Measurements from ENCODE around the gene C8G. TPM values are rescaled to one million over a fixed set of nuclear protein-coding genes. Genes with fewer than 3 reads are reported as not detected.
A peak's percentile ranks its signal among the peaks of the same experiment; 100 is the strongest.

Gene C8G
- total RNA-seq, 4 donors from 2014 or later, result 1.7 to 5.2 TPM; not detected in 2

DNA sequence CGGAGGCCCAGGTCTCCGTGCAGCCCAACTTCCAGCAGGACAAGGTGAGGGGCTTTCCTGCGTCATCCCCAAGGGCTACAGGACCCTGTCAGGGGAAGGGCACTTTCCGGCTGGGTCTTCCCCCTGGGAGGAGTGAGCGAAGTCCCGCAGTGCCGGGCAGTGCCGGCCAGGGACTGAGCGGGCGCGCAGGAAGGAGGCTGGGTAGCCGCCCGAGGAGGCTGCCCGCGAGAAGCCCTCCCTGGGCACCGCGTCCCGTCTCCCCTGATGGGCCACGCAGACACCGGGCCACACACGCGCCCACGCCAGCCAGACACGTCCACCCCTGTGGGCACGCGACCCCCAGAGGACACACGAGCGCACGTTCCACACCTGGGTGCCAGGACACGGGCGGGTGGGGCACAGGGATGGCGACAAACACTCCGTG, 32.6 kb downstream of the C8G start:
- intact Hi-C loops (cut with DNase I; ENCODE audit: low total_unique reads) (loop anchor here (1.0 kb wide), 1 partner anchor 15 kb away; the partner anchor contains the start of gene PAXX), in situ Hi-C loops (cut with MboI; ENCODE audit: low sequenced_read_pairs in 4 of 4) (no loop called here)
- H3K27ac ChIP-seq, result peak overlapping the region; percentile 4 to 60 (median 31)
- ATAC-seq, result no peak
- no peaks in the 10 kb centered on the region for H3K36me3 ChIP-seq
- peak overlapping the region; percentile 46 to 67 (median 55) for H3K4me3 ChIP-seq
- peaks cover 0 to 8% of the 10 kb centered on the region in 2 donors for H3K4me1 ChIP-seq
- H3K27me3 ChIP-seq, result peaks cover 0 to 11% (median 9%) of the 10 kb centered on the region in 3 donors
- DNase-seq, result no peak
- H3K9me3 ChIP-seq, result no peaks in the 10 kb centered on the region
- TF ChIP-seq POLR2A (IDR thresholded peaks at IDR 0.05) (no peak), CTCF (IDR thresholded peaks at IDR 0.05 in 4 of 5, conservative IDR thresholded peaks at IDR 0.05 in 1 of 5) (no peak)

DNA sequence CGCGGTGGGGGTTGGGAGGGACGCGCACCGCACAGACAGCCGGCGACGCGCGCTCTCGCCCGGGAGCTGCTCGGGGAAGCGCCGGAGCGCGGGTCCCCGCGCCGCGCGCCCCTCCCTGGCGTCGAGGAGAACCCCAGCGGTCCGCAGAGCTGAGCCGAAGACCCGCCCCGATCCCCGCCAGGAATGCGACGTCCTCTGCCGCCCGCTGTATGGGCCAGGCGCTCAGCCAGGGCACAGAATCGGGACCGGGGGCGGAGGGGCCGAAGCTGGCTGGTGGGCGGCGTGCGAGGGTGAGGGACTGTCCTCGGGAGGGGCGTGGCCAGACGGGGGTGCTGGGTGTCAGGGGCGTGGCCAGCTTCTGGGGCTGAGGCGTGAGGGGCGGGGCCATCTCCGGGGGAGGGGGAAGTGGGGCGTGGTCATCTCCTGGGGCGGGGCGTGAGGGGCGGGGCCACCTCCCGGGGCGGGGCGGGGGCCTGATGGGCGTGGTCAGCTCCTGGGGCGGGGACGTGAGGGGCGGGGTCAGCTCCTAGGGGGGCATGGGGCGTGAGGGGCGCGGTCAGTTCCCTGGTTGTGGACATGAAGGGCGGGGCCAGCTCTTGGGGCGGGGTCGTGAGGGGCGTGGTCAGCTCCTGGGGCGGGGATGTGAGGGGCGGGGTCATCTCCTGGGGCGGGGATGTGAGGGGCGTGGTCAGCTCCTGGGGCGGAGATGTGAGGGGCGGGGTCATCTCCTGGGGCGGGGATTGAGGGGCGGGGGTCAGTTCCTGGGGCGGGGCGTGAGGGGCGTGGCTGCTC, 33.2 kb downstream of the C8G start:
- in situ Hi-C loops (cut with MboI; ENCODE audit: low sequenced_read_pairs in 4 of 4), result no loop called here
- peaks cover 0 to 11% (median 9%) of the 10 kb centered on the region in 3 donors for H3K27me3 ChIP-seq
- peak; percentile 29 to 45 for ATAC-seq
- intact Hi-C loops (cut with DNase I; ENCODE audit: low total_unique reads), result loop anchor here (1.0 kb wide), 1 partner anchor 14 kb away; the partner anchor contains the start of gene PAXX
- peak; percentile 33 to 57 for DNase-seq
- H3K4me1 ChIP-seq, result peaks cover 0 to 8% of the 10 kb centered on the region in 2 donors
- H3K36me3 ChIP-seq, result no peaks in the 10 kb centered on the region
- TF ChIP-seq CTCF (IDR thresholded peaks at IDR 0.05 in 4 of 5, conservative IDR thresholded peaks at IDR 0.05 in 1 of 5) (no peak), POLR2A (IDR thresholded peaks at IDR 0.05) (no peak)
- H3K27ac ChIP-seq, result peak overlapping the region; percentile 4 to 60 (median 31)
- H3K9me3 ChIP-seq, result no peaks in the 10 kb centered on the region
- peak overlapping the region; percentile 46 to 67 (median 55) for H3K4me3 ChIP-seq

- H3K36me3 ChIP-seq, result no peaks in the 10 kb centered on the region
- no peak overlapping the region for H3K27ac ChIP-seq
- ATAC-seq, result peak in 1 of 2 donors; percentile 3
- intact Hi-C loops (cut with DNase I; ENCODE audit: low total_unique reads), result loop anchor here (1.0 kb wide), 1 partner anchor 13 kb away; the partner anchor contains the start of gene PAXX
- in situ Hi-C loops (cut with MboI; ENCODE audit: low sequenced_read_pairs in 4 of 4), result no loop called here
- no peak overlapping the region for H3K4me3 ChIP-seq
- no peaks in the 10 kb centered on the region for H3K9me3 ChIP-seq
- TF ChIP-seq CTCF (IDR thresholded peaks at IDR 0.05 in 4 of 5, conservative IDR thresholded peaks at IDR 0.05 in 1 of 5) (no peak), POLR2A (IDR thresholded peaks at IDR 0.05) (no peak)
- H3K27me3 ChIP-seq, result peaks cover under 1 to 15% (median 14%) of the 10 kb centered on the region in 3 donors
- peaks cover 0 to 8% of the 10 kb centered on the region in 2 donors for H3K4me1 ChIP-seq
- no peak for DNase-seq
Observed at GRCh38 chr9:136978865-136979544, 34.0 kb downstream of the C8G start.

- H3K4me1 ChIP-seq, result peaks cover 0 to 8% of the 10 kb centered on the region in 2 donors
- H3K27me3 ChIP-seq, result peaks cover 6 to 24% (median 23%) of the 10 kb centered on the region in 3 donors
Observed at GRCh38 chr9:136979769-136980587, 34.9 kb downstream of the C8G start.

More at GRCh38 chr9:136979769-136980587, 34.9 kb downstream of the C8G start:
- in situ Hi-C loops (cut with MboI; ENCODE audit: low sequenced_read_pairs in 4 of 4) (no loop called here), intact Hi-C loops (cut with DNase I; ENCODE audit: low total_unique reads) (no loop called here)
- Histone ChIP-seq H3K27ac (peak overlapping the region in 1 of 4 donors; percentile 27), H3K36me3 (no peaks in the 10 kb centered on the region), H3K4me3 (no peak overlapping the region), H3K9me3 (no peaks in the 10 kb centered on the region)
- TF ChIP-seq POLR2A (IDR thresholded peaks at IDR 0.05), result no peak
- DNase-seq, result no peak
- ATAC-seq, result no peak
